ENCODE measurements around the gene GATAD2A.

GRCh38 chr19:19459707-19460251 is 54.3 kb downstream of the GATAD2A start:
- TF ChIP-seq EZH2 (IDR thresholded peaks at IDR 0.05; ENCODE audit: low read length), result no peak
- TF ChIP-seq CTCF (optimal IDR thresholded peaks at IDR 0.05 in 1 of 3, IDR thresholded peaks at IDR 0.05 in 1 of 3, conservative IDR thresholded peaks at IDR 0.05 in 1 of 3; ENCODE audit: extremely low read depth in 1 of 3, insufficient read depth in 2 of 3, low read length in 3 of 3), result no peak
